NT2/D1 (cell line): Measurements from ENCODE around the gene C19orf12.

Experiments used
- DNase-seq: peaks from one replicate; pipeline ENCODE4 v3.0.0-alpha.2; 2011; ENCODE audit warnings: low read depth, low spot score
- H3K27me3 ChIP-seq: 2 replicates; pipeline ENCODE4 v1.6.0; 2011; ENCODE audit warnings: mild to moderate bottlenecking; ENCODE audit not compliant: insufficient read length, insufficient read depth
- H3K36me3 ChIP-seq: 2 replicates; pipeline ENCODE4 v1.6.1; 2011; ENCODE audit warnings: mild to moderate bottlenecking, low read length, mixed read lengths; ENCODE audit not compliant: insufficient read depth, insufficient read length
- H3K4me1 ChIP-seq: 2 replicates; pipeline ENCODE4 v1.5.1; 2011; ENCODE audit not compliant: insufficient read depth, insufficient read length
- H3K4me3 ChIP-seq: 2 replicates; pipeline ENCODE4 v1.5.1; 2011; ENCODE audit warnings: low read depth; ENCODE audit not compliant: insufficient read length
- H3K9ac ChIP-seq: 2 replicates; pipeline ENCODE4 v1.6.0; 2011; ENCODE audit warnings: low read depth; ENCODE audit not compliant: insufficient read length
- H3K9me3 ChIP-seq: 2 replicates; pipeline ENCODE4 v1.5.1; 2011; ENCODE audit warnings: mild to moderate bottlenecking, low read length; ENCODE audit not compliant: insufficient read depth
- SUZ12 ChIP-seq: IDR thresholded peaks from 2 replicates; pipeline ENCODE4 v1.6.1; 2011; ENCODE audit not compliant: insufficient read length, insufficient read depth; ENCODE audit errors: extremely low read depth
- YY1 ChIP-seq: IDR thresholded peaks from 2 replicates; pipeline ENCODE4 v1.6.1; 2011; ENCODE audit not compliant: insufficient read length, insufficient read depth
- ZNF274 ChIP-seq: IDR thresholded peaks from 2 replicates; pipeline ENCODE4 v1.6.1; 2011; ENCODE audit warnings: mild to moderate bottlenecking, low read depth, low read length

Gene C19orf12

GRCh38 chr19:29694669-29695627 lies 20.1 kb downstream of the C19orf12 start:
- Histone ChIP-seq H3K9me3 (peaks cover 7% of the 10 kb centered on the region; the same call in 1 of the 2 replicates), H3K9ac (no peak overlapping the region), H3K4me3 (no peak overlapping the region), H3K27me3 (no peaks in the 10 kb centered on the region), H3K36me3 (no peaks in the 10 kb centered on the region), H3K4me1 (no peaks in the 10 kb centered on the region)
- DNase-seq = peak; percentile 44
- TF ChIP-seq YY1 (no peak), ZNF274 (no peak), SUZ12 (no peak)

GRCh38 chr19:29694161-29694560 lies 20.9 kb downstream of the C19orf12 start:
- Histone ChIP-seq H3K4me1 (no peaks in the 10 kb centered on the region), H3K9me3 (peaks cover 7% of the 10 kb centered on the region; the same call in 1 of the 2 replicates), H3K36me3 (no peaks in the 10 kb centered on the region), H3K4me3 (no peak overlapping the region), H3K9ac (no peak overlapping the region), H3K27me3 (no peaks in the 10 kb centered on the region)
- no peak for TF ChIP-seq SUZ12
- no peak for TF ChIP-seq ZNF274
- no peak for TF ChIP-seq YY1
- no peak for DNase-seq

- DNase-seq = no peak
- no peak for TF ChIP-seq ZNF274
- TF ChIP-seq SUZ12 = no peak
- no peak for TF ChIP-seq YY1
- no peaks in the 10 kb centered on the region for H3K36me3 ChIP-seq
- peaks cover 7% of the 10 kb centered on the region; the same call in 1 of the 2 replicates for H3K9me3 ChIP-seq
- H3K27me3 ChIP-seq = no peaks in the 10 kb centered on the region
- H3K9ac ChIP-seq = no peak overlapping the region
- H3K4me3 ChIP-seq = no peak overlapping the region
- H3K4me1 ChIP-seq = no peaks in the 10 kb centered on the region
Observed at GRCh38 chr19:29690842-29691241, 24.2 kb downstream of the C19orf12 start.

- TF ChIP-seq SUZ12 (no peak), ZNF274 (no peak), YY1 (no peak)
- H3K9ac ChIP-seq = no peak overlapping the region
- no peaks in the 10 kb centered on the region for H3K36me3 ChIP-seq
- no peak for DNase-seq
- H3K4me3 ChIP-seq = no peak overlapping the region
- H3K9me3 ChIP-seq = peaks cover 7% of the 10 kb centered on the region; the same call in 1 of the 2 replicates
- H3K4me1 ChIP-seq = no peaks in the 10 kb centered on the region
- no peaks in the 10 kb centered on the region for H3K27me3 ChIP-seq
Observed at GRCh38 chr19:29687897-29688728, 26.9 kb downstream of the C19orf12 start.

GRCh38 chr19:29687244-29687896 lies 27.7 kb downstream of the C19orf12 start:
- H3K27me3 ChIP-seq = no peaks in the 10 kb centered on the region
- H3K36me3 ChIP-seq = no peaks in the 10 kb centered on the region
- H3K4me1 ChIP-seq = peaks cover 4% of the 10 kb centered on the region
- no peak overlapping the region for H3K9ac ChIP-seq
- DNase-seq = no peak
- H3K9me3 ChIP-seq = peaks cover 7% of the 10 kb centered on the region; the same call in 1 of the 2 replicates
- H3K4me3 ChIP-seq = no peak overlapping the region
- TF ChIP-seq ZNF274 = no peak
- TF ChIP-seq YY1 = no peak
- no peak for TF ChIP-seq SUZ12

GRCh38 chr19:29686285-29686805 lies 28.7 kb downstream of the C19orf12 start:
- Histone ChIP-seq H3K4me3 (no peak overlapping the region), H3K27me3 (no peaks in the 10 kb centered on the region), H3K4me1 (peaks cover 7% of the 10 kb centered on the region), H3K36me3 (no peaks in the 10 kb centered on the region), H3K9ac (no peak overlapping the region), H3K9me3 (peaks cover 7% of the 10 kb centered on the region; the same call in 1 of the 2 replicates)
- TF ChIP-seq YY1 (no peak), SUZ12 (no peak), ZNF274 (no peak)
- no peak for DNase-seq

GRCh38 chr19:29685326-29685725 lies 29.7 kb downstream of the C19orf12 start:
- no peak for TF ChIP-seq ZNF274
- TF ChIP-seq YY1 = no peak
- TF ChIP-seq SUZ12 = no peak
- no peak overlapping the region for H3K4me3 ChIP-seq
- H3K9ac ChIP-seq = no peak overlapping the region
- H3K9me3 ChIP-seq = 0 out of 2 replicates have a peak, but pooled peaks cover under 1% of the 10 kb centered on the region
- H3K36me3 ChIP-seq = no peaks in the 10 kb centered on the region
- no peak for DNase-seq
- H3K27me3 ChIP-seq = no peaks in the 10 kb centered on the region
- H3K4me1 ChIP-seq = peaks cover 7% of the 10 kb centered on the region
